Endodermal cell (in vitro differentiated cells): Measurements from ENCODE around the gene CXorf49. TPM values are rescaled to one million over a fixed set of nuclear protein-coding genes. Genes with fewer than 3 reads are reported as not detected.
"Not testable (repeated sequence)": the region's sequence is repeated elsewhere in the genome, so short reads cannot be mapped to it uniquely, and the experiment has no call there.

Source experiments
- DNase-seq: peaks from one replicate; pipeline ENCODE4 v3.0.0-alpha.2; 2017
- H3K27ac ChIP-seq: 2 replicates; pipeline ENCODE4 v1.5.1; 2013; ENCODE audit warnings: mild to moderate bottlenecking, low read depth, low read length, moderate library complexity
- H3K27me3 ChIP-seq: 2 replicates; pipeline ENCODE4 v1.6.1; 2013; ENCODE audit warnings: mild to moderate bottlenecking, low read length, moderate library complexity; ENCODE audit not compliant: insufficient read depth, control insufficient read depth, poor library complexity, severe bottlenecking
- H3K36me3 ChIP-seq: 2 replicates; pipeline ENCODE4 v1.7.0; 2013; ENCODE audit warnings: mild to moderate bottlenecking, low read length, moderate library complexity; ENCODE audit not compliant: control insufficient read depth, insufficient read depth
- H3K4me1 ChIP-seq: one replicate; pipeline ENCODE4 v1.7.0; 2013; ENCODE audit warnings: low read length; ENCODE audit not compliant: control insufficient read depth, insufficient read depth
- H3K4me3 ChIP-seq: 2 replicates; pipeline ENCODE4 v1.5.1; 2013; ENCODE audit warnings: mild to moderate bottlenecking, low read length, moderate library complexity
- H3K9ac ChIP-seq: 2 replicates; pipeline ENCODE4 v1.6.1; 2013; ENCODE audit warnings: mild to moderate bottlenecking, low read length, moderate library complexity; ENCODE audit not compliant: poor library complexity, severe bottlenecking; ENCODE audit errors: extremely low read depth
- H3K9me3 ChIP-seq: 2 replicates; pipeline ENCODE4 v1.6.1; 2013; ENCODE audit warnings: mild to moderate bottlenecking, low read length, moderate library complexity; ENCODE audit not compliant: control insufficient read depth
- H3K27ac Mint-ChIP-seq: 2 replicates; pipeline ENCODE4 v1.8.0; 2020; ENCODE audit warnings: mixed read lengths
- H3K27me3 Mint-ChIP-seq: 2 replicates; pipeline ENCODE4 v1.8.0; 2021; ENCODE audit warnings: mild to moderate bottlenecking, mixed read lengths; ENCODE audit not compliant: insufficient read depth
- H3K36me3 Mint-ChIP-seq: 2 replicates; pipeline ENCODE4 v1.8.0; 2020; ENCODE audit warnings: low read depth, mixed read lengths
- H3K4me1 Mint-ChIP-seq: 2 replicates; pipeline ENCODE4 v1.8.0; 2020; ENCODE audit warnings: mixed read lengths
- H3K4me3 Mint-ChIP-seq: 2 replicates; pipeline ENCODE4 v1.8.0; 2020; ENCODE audit warnings: mild to moderate bottlenecking, moderate library complexity, mixed read lengths
- H3K9me3 Mint-ChIP-seq: 2 replicates; pipeline ENCODE4 v1.8.0; 2020; ENCODE audit warnings: mild to moderate bottlenecking, mixed read lengths
- WGBS, 2 experiments: methylation state at CpG; one replicate each; pipeline versions ENCODE4 v1.1.5 to v1.1.7; 2013; ENCODE audit warnings: missing lambda C conversion rate in 2 of 2, mixed read lengths in 1 of 2; ENCODE audit not compliant: insufficient coverage in 1 of 2, insufficient read length in 1 of 2; 5-methylcytosine and 5-hydroxymethylcytosine counted together
- total RNA-seq, 2 donors: library from RNA; stranded (reverse); fragmentation: NEBNext Ultra II Directional in 1 of 2; extraction: Animal tissue kit (Norgen Biotek cat#: 25700) in 1 of 2; gene quantifications; 2 replicates in 1 of 2; 3 replicates in 1 of 2; pipeline ENCODE4 v1.2.1, GENCODE V29; 2021

CXorf49 gene
- total RNA-seq, 2 donors from 2014 or later: not detected

DNA sequence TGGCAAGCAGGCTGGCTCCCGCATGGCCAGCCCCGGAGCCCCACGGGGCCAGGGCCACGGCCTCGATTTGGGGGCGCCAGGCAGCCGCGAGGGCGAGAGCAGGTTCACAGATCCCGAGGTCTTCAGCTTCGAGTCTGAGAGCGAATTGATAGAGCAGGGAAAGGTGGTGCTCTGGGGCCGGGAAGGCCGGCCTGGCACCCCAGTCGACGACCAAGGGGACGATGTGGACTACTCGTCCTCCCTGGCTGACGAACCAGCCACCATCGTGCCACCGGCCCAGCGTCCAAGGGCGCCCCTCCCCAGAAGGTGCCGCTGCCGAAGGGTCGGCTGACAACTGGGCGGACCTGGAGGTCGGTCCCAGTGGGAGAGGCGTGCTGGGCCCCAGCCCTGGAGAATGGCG is 1.1 kb upstream of the CXorf49 start:
- H3K36me3 ChIP-seq, H3K4me1 ChIP-seq, H3K27ac Mint-ChIP-seq, H3K9ac ChIP-seq, DNase-seq, H3K4me3 ChIP-seq, H3K4me1 Mint-ChIP-seq, H3K27me3 Mint-ChIP-seq, H3K4me3 Mint-ChIP-seq, H3K9me3 Mint-ChIP-seq, H3K27me3 ChIP-seq, H3K27ac ChIP-seq, H3K9me3 ChIP-seq, H3K36me3 Mint-ChIP-seq: not testable (repeated sequence)
- no CpG with 5 or more reads among the region's 30 CpGs for WGBS, 2 experiments

DNA sequence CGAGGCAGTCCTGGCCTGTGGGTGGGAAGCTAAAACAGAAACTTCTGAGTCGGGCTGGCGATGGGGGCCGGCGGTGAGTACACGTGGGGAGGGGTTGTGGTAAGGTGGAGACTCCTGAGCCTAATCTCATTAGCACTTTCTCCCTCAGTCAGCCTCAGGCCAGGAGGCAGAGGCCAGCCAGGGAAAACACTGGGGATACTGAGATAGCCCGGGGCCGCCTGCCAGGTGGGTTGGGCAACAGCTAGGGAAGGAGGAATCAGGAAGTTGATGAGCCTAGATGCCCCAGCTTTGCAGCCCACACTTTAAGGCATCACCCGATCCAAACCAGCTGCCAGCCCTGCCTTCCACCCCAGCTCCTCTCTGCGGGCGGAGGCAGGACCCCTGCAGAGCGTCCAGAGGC is 1.8 kb downstream of the CXorf49 start:
- no CpG with 5 or more reads among the region's 12 CpGs for whole genome bisulfite sequencing, 2 experiments
- not testable (repeated sequence) for H3K27me3 ChIP-seq, H3K4me1 Mint-ChIP-seq

DNA sequence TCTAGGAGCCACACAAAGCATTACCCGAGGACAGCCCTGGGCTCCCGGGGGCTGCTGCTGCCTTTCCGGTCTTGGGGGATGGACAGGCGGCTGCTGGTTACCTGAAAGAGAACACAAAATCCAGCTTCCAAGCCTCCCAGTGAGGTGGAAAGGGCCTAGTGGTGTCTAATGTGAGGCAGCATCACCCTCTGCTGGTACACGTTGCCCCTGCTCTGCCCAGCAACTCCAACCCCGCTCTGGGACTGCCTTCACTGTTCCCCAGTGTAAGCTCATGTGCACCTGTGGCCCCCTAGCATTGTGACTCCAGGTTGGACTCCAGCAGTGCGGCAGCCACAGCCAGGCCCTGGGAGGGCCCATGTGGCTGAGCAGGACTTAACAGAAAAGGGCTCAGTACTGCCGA is 2.5 kb downstream of the CXorf49 start:
- not testable (repeated sequence) for H3K9ac ChIP-seq, H3K36me3 Mint-ChIP-seq, H3K4me1 Mint-ChIP-seq, H3K9me3 ChIP-seq, H3K4me3 ChIP-seq, H3K27me3 ChIP-seq, H3K9me3 Mint-ChIP-seq, H3K27ac Mint-ChIP-seq, DNase-seq, H3K4me3 Mint-ChIP-seq, H3K27ac ChIP-seq, H3K36me3 ChIP-seq, H3K4me1 ChIP-seq, H3K27me3 Mint-ChIP-seq
- no CpG with 5 or more reads among the region's 8 CpGs for WGBS, 2 experiments

More for the DNA sequence above, 1.8 kb downstream of the CXorf49 start:
- DNase-seq, H3K4me3 ChIP-seq, H3K36me3 ChIP-seq, H3K27me3 Mint-ChIP-seq, H3K9ac ChIP-seq, H3K27ac Mint-ChIP-seq, H3K4me3 Mint-ChIP-seq, H3K4me1 ChIP-seq, H3K9me3 ChIP-seq, H3K27ac ChIP-seq, H3K9me3 Mint-ChIP-seq, H3K36me3 Mint-ChIP-seq: not testable (repeated sequence)

DNA sequence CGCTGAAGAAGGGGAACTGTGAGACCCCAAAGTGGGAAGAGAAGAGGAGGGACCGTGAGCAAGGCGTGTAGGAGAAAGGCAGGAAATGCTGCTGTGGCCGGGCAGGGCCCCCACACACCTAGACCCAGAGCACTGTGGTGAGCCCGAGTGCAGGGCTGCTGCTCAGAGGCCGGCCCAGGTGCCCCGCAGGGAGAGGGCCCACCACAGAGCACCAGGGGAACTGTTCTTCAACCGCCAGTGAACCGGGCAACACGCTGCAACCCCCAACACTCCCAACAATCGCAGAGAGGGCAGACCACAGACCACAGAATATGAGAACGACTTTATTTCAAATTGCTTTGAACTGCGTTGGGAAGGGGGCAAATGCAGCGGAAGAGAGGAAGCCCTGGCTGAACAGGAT is 4.0 kb downstream of the CXorf49 start:
- no CpG with 5 or more reads among the region's 14 CpGs for WGBS, 2 experiments

DNA sequence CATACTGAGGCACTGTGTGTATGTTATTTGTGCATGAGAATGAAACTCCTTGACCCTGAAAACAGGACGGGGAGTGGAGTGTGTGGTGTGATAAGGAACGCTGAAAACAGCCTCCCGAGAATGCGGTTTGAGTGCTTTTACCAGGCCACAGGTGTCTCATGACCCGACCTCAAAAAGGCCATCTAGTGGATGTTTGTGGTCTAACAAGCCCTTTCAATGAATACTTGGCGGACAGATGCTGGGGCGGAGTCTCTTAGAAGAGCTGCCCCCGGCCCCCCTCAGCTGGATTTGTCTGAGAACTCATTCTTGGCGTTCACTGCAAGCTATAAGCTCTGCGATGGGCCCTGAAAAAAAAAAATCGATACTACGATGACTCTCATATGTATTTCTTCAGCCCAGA is 15.2 kb downstream of the CXorf49 start:
- not testable (repeated sequence) for H3K9me3 ChIP-seq, H3K4me1 Mint-ChIP-seq, H3K27ac ChIP-seq, H3K9ac ChIP-seq, H3K36me3 Mint-ChIP-seq, H3K4me1 ChIP-seq, DNase-seq, H3K9me3 Mint-ChIP-seq, H3K27me3 ChIP-seq, H3K4me3 ChIP-seq, H3K4me3 Mint-ChIP-seq, H3K27ac Mint-ChIP-seq, H3K27me3 Mint-ChIP-seq, H3K36me3 ChIP-seq
- no CpG with 5 or more reads among the region's 12 CpGs for WGBS, 2 experiments

More for the DNA sequence above, 4.0 kb downstream of the CXorf49 start:
- H3K9me3 ChIP-seq, H3K27me3 ChIP-seq, H3K36me3 Mint-ChIP-seq, H3K4me1 Mint-ChIP-seq, H3K4me3 ChIP-seq, H3K27ac Mint-ChIP-seq, H3K9me3 Mint-ChIP-seq, H3K36me3 ChIP-seq, H3K4me3 Mint-ChIP-seq, H3K27me3 Mint-ChIP-seq, DNase-seq, H3K27ac ChIP-seq, H3K9ac ChIP-seq, H3K4me1 ChIP-seq: not testable (repeated sequence)

DNA sequence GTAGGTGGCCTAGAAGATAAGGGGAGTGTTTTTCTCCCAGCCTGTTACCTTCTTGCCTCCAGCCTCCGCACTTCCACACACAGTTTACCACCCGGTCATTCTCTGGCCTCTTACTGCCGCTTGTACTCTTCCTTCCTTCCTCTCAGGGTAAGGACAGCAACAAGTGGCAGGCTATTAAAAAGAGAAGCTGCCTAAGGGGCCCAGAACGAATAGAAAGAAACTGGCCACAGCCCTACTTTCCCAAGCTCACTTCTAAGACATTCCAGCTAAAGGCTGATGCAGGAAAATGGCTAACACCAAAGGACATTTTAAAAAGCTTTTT is 19.1 kb downstream of the CXorf49 start:
- H3K27ac ChIP-seq, H3K4me3 ChIP-seq, H3K9ac ChIP-seq, H3K4me3 Mint-ChIP-seq, H3K36me3 ChIP-seq, H3K4me1 Mint-ChIP-seq, DNase-seq, H3K27me3 ChIP-seq, H3K36me3 Mint-ChIP-seq, H3K9me3 Mint-ChIP-seq, H3K27me3 Mint-ChIP-seq, H3K4me1 ChIP-seq, H3K27ac Mint-ChIP-seq, H3K9me3 ChIP-seq: not testable (repeated sequence)
- no CpG with 5 or more reads among the region's 4 CpGs for WGBS, 2 experiments

DNA sequence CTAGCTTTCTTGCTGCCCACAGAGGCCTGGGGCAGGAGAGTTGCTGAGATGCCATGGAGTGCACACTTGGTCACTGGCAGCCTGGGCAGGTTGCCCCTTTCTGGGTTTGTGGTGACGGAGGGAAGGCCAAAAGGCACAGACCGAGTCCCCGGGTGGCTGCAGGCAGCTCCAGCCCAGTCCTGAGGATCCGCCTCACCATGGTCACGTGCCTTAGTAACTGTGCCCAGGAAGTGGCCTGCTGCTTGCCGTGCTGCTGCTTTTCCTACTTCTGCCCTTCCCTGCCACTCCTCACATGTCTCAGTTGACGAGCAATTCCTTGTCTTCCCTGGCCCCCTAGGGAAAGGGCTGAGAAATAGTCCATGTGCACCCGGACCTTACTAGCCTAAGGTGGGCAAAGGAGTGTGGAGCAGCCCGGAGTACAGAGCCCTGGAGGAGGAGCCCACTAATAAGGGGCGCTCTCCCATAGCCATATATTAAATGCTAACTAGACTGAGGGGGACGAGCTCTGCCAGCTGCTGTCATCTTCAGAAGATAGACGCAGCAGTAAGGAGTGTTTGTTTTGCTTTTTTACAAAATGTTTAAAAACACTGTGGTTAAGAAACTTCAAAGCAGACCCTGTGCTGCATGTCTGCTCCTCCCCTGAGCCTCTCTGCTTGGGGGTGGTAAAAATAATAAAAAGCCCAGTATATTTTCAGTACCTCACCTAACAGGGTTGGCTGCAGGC is 19.6 kb downstream of the CXorf49 start:
- H3K27me3 ChIP-seq, H3K9me3 Mint-ChIP-seq, H3K27ac Mint-ChIP-seq, H3K4me1 ChIP-seq, H3K36me3 Mint-ChIP-seq, H3K9me3 ChIP-seq, H3K4me1 Mint-ChIP-seq, H3K27me3 Mint-ChIP-seq, DNase-seq, H3K4me3 Mint-ChIP-seq, H3K36me3 ChIP-seq, H3K27ac ChIP-seq, H3K4me3 ChIP-seq, H3K9ac ChIP-seq: not testable (repeated sequence)
- WGBS, 2 experiments: no CpG with 5 or more reads among the region's 12 CpGs
